HCEC 1CT (cell line): ENCODE data around the gene PLXDC2.

ENCODE experiments used
- DNase-seq: peaks from one replicate; pipeline ENCODE4 v3.0.0-alpha.2; 2017

The PLXDC2 gene

GRCh38 chr10:19946245-19946644 is 130.0 kb downstream of the PLXDC2 start:
- no peak for DNase-seq

GRCh38 chr10:19946791-19947190 is 130.6 kb downstream of the PLXDC2 start:
- no peak for DNase-seq

- no peak for DNase-seq
These were observed 131.0 kb downstream of the PLXDC2 start for GRCh38 chr10:19947215-19947614.

DNA sequence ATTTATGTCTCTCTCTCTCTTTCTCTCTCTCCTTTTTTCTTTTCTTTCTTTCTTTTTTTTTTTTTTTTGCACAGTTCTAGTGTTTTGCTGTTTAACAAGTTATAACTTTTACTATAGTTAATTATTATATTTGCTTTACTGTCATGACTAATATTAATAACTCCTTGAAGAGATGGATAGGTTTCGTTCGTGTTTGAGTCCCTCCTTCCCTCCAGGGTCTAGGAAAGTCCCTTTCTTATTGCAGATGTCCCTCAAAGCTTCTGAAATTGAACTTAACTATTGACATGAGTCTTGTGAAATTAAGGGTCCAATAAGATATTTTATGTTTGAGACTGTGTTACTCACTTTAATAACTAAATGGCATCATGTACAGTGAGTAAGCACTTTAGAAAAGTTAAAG is 131.4 kb downstream of the PLXDC2 start:
- no peak for DNase-seq

DNA sequence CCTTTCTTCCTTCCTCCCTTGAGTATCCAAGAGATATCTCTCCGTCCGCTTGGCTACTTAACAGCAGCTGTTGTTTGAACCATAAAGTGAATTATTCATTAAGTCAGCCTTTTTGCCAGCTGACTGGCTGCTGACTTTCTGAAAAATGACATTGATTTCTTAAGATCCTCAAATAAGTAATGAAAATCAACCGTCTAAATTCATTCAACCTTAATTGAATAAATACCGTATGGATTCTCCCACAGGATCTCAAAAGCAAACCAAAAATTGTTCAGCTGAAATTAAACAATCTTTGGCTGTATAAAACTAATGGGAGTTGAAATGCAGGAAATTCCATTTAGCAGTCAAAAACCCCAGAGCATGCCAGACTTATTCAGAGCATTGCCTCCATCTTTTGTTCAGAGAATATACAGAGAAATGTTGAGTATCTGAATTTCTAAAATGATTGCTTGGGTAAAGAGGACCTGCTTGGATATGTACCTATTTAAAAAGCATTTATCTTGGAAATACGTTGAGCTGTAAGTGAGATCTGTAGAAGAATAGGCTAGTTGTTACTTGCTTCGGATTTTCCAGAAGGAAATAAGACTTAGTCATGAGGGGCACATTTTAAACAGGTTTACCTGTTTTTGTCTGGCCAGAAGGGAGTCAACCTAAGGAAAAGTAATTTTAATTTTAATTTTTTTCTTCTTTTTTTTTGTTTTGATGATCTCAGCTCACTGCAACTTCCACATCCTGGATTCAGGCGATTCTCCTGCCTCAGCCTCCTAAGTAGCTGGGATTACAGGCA is 136.2 kb downstream of the PLXDC2 start:
- no peak for DNase-seq

DNA sequence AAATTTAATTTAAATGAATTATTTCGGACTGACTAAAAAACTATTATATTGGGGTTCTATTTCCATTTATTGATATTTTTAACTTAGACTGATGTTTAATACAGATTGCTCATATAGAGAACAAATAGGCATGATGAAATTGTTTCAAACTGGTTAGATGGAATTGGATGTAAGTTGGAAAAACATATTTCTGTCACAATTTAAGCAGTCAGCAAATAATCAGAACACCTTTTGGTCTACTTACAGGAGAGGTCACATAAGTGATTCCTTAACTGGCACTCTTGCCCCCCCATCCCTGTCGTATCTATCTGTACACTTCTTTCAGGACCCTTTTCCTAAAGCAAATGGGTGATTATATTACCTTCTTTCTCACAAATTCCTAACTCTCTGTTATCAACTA is 138.4 kb downstream of the PLXDC2 start:
- DNase-seq, result no peak

DNA sequence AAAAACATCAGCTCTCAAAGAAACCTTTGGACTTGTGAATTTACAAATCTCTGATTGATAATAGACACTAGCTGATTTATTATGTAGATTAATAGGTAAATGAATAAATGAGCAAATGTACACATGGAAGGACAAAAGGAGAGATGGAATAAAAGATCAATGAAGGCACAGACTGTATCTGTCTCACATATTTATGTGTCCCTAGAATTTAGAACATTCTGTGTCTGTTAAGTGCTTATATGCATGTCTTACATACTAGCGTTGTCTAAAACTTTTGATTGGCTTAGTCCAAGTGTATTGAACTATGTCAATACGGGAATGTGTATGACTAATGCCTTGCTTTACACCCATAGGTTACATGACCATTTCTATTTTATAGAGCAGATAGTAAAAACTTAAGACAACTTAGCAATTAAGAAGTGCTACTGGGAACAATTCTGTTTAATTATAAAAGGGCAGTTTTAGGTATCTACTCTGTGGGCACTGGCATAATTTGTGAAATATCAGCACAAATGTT is 140.3 kb downstream of the PLXDC2 start:
- no peak for DNase-seq

DNA sequence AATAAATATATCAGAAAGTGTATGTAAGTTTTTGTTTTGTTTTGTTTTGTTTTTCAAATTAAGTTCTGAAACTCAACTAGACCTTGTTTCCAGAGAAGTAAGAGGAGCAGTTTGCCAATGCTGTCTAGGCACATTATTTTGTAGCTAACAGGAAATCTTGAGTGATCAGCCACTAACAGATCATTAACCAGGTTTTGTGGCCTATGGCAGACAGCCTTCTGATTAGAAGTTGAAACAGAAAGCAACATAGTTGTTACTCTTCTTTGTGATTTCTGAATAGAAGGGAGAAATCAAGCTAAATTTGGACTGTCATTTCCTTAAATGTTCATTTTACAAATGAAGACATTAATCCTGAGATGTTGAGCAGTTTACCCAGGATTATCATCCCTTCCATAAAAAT is 142.6 kb downstream of the PLXDC2 start:
- DNase-seq, result no peak

- no peak for DNase-seq
These were observed 145.1 kb downstream of the PLXDC2 start for GRCh38 chr10:19961076-19962053.

GRCh38 chr10:19964625-19965024 is 148.4 kb downstream of the PLXDC2 start:
- no peak for DNase-seq

- no peak for DNase-seq
These were observed 150.5 kb downstream of the PLXDC2 start for GRCh38 chr10:19966751-19967150.

GRCh38 chr10:19967981-19968380 is 151.7 kb downstream of the PLXDC2 start:
- no peak for DNase-seq

GRCh38 chr10:19968745-19969144 is 152.5 kb downstream of the PLXDC2 start:
- DNase-seq, result no peak

- no peak for DNase-seq
These were observed 154.0 kb downstream of the PLXDC2 start for GRCh38 chr10:19970256-19970655.

GRCh38 chr10:19970717-19971116 is 154.5 kb downstream of the PLXDC2 start:
- DNase-seq, result no peak

GRCh38 chr10:19971343-19972052 is 155.3 kb downstream of the PLXDC2 start:
- no peak for DNase-seq

GRCh38 chr10:19974138-19974537 is 157.9 kb downstream of the PLXDC2 start:
- DNase-seq, result no peak

DNA sequence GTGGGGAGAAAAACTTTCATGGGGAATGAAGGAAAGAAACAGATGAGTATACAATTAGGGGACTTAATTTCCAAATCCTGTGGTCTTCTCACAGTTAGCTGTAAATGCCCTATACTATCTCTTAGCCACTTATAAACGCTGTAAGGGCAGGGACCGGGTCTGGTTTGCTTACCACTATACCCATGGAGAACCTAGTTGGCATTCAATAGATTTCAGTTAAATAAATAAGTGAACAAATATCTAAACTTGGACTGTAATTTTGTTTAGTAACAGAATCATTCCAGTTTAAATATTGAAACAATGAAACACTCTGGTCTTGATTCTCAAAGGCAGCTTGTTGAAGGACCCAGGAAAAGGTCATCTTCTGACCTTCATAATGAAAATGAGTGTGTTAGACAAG is 158.3 kb downstream of the PLXDC2 start:
- no peak for DNase-seq

GRCh38 chr10:19977097-19977521 is 160.9 kb downstream of the PLXDC2 start:
- DNase-seq, result no peak

DNA sequence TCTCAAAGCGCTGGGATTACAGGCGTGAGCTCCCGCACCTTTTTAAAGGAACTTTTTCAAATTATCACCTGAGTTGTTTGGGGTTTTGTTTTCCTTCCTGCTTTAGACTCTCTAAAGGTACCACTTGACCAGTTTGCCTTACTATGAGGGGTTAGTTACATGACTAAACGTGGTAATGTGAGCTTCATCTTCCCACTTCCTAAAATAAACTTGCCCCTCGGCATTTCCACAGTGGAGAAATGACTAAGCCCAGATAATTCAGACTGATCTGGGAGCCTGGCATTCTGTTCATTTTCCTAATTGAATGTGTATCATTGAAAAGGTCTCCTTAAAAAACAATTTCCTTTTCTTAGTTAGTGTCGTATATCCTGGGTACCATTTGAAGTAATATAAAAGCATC is 163.4 kb downstream of the PLXDC2 start:
- no peak for DNase-seq

GRCh38 chr10:19983880-19984565 is 167.8 kb downstream of the PLXDC2 start:
- DNase-seq, result no peak

DNA sequence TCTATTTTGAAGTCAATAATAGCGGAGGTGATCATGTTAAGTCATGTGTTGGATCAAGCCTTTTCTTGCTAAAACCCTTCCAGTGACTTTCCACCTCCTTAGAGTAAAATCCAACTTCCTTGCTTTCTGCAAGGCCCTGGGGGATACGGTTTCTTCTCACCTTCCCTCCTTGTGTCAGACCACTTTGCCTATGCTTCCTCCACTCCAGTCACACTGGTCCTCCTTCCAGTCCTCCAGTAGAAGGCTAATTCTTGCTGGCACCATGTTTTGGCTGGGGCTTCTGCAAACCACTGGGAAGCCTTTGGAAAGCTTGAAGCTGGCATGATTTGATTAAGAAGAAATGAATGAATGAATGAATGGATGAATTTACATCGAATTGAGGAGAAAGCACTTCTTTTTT is 169.5 kb downstream of the PLXDC2 start:
- no peak for DNase-seq
